DND-41 (cell line): ENCODE data around the gene AKAP13.

ENCODE experiments used
- EZH2 ChIP-seq: IDR thresholded peaks from 3 replicates; pipeline ENCODE4 v1.6.1; 2012; ENCODE audit warnings: borderline replicate concordance, low read depth, mild to moderate bottlenecking, moderate library complexity, low read length, inconsistent platforms; ENCODE audit not compliant: severe bottlenecking
- TF ChIP-seq, protein P1 (sequence below): IDR thresholded peaks from 2 replicates; pipeline ENCODE4 v1.5.1; 2012; ENCODE audit warnings: borderline replicate concordance, low read length, moderate library complexity, mild to moderate bottlenecking; ENCODE audit not compliant: poor library complexity, severe bottlenecking; ENCODE audit errors: extremely low read depth

DNA sequence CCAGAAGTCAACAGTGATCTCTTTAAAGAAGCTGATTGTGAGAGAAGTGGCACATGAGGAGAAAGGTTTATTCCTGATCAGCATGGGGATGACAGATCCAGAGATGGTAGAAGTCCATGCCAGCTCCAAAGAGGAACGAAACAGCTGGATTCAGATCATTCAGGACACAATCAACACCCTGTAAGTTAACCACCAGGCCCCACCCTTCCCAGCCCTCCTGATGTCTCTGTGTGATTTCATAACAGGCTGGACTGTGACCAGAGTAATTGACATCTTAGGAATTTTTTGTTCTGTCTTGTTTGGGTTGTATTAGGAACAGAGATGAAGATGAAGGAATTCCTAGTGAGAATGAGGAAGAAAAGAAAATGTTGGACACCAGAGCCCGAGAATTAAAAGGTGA is 346.7 kb downstream of the AKAP13 start:
- TF ChIP-seq, protein P1, sequence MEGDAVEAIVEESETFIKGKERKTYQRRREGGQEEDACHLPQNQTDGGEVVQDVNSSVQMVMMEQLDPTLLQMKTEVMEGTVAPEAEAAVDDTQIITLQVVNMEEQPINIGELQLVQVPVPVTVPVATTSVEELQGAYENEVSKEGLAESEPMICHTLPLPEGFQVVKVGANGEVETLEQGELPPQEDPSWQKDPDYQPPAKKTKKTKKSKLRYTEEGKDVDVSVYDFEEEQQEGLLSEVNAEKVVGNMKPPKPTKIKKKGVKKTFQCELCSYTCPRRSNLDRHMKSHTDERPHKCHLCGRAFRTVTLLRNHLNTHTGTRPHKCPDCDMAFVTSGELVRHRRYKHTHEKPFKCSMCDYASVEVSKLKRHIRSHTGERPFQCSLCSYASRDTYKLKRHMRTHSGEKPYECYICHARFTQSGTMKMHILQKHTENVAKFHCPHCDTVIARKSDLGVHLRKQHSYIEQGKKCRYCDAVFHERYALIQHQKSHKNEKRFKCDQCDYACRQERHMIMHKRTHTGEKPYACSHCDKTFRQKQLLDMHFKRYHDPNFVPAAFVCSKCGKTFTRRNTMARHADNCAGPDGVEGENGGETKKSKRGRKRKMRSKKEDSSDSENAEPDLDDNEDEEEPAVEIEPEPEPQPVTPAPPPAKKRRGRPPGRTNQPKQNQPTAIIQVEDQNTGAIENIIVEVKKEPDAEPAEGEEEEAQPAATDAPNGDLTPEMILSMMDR = no peak
- TF ChIP-seq EZH2 = no peak
